BJ (cell line): ENCODE measurements around the gene EFNB2. TPM values are rescaled to one million over a fixed set of nuclear protein-coding genes. Genes with fewer than 3 reads are reported as not detected.

ENCODE experiments used
- CTCF ChIA-PET: fragments of 350-600 bp; formaldehyde crosslinking; extraction: SDS; loops from one replicate; lab custom pipeline; 2021; ENCODE audit warnings: antibody characterized with exemption, inconsistent platforms; lab: Yijun Ruan, JAX
- POLR2A ChIA-PET: fragments of 300-600 bp; sonication (Branson Sonifier 250); formaldehyde crosslinking; extraction: SDS; loops from one replicate; lab custom pipeline; 2021; ENCODE audit warnings: antibody characterized with exemption; lab: Charles Lee
- DNase-seq: peaks from one replicate; pipeline ENCODE4 v3.0.0-alpha.2; 2011; ENCODE audit warnings: low read depth
- H3K27me3 ChIP-seq: 2 replicates; pipeline ENCODE4 v1.6.0; 2011; ENCODE audit warnings: low read length; ENCODE audit not compliant: control insufficient read depth, insufficient read depth
- H3K36me3 ChIP-seq: 2 replicates; pipeline ENCODE4 v1.5.1; 2011; ENCODE audit warnings: low read length; ENCODE audit not compliant: control insufficient read depth, insufficient read depth
- H3K4me3 ChIP-seq: 2 replicates; pipeline ENCODE4 v1.5.1; 2011; ENCODE audit warnings: low read depth, mild to moderate bottlenecking, control low read depth, low read length
- polyA plus RNA-seq: library from polyadenylated mRNA; depleted of rRNA; stranded (reverse); fragments of >200 nt; gene quantifications from 2 replicates; pipeline ENCODE4 v1.2.3, GENCODE V29; 2011
- TF ChIP-seq, protein P1 (sequence below): IDR thresholded peaks from 2 replicates; pipeline ENCODE4 v1.5.1; 2011; ENCODE audit warnings: low read depth, mild to moderate bottlenecking, control low read depth, inconsistent platforms, low read length, moderate library complexity; ENCODE audit not compliant: insufficient read depth

The EFNB2 gene
- polyA plus RNA-seq, 1 experiment, result 19.4 TPM

DNA sequence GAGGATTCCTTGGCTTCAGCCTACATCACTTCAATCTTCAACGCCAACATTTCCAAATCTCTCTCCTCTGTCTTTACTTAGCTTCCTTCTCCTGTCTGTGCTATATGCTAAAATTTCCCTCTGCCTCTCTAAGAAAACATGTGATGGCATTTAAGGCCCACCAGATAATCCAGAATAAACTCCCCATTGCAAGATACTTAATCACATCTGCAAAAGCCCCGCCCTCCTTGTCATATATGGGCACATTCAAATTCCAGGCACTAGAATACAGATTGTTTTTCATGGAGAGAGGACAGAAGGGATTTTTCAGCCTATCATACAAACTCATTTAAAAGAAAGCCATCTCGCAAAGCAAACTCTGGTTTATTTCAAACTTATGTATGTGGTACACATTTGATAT lies 16.3 kb upstream of the EFNB2 start:
- no peaks in the 10 kb centered on the region for H3K27me3 ChIP-seq
- ChIA-PET POLR2A (no interaction called here), CTCF (no interaction called here)
- peaks cover 3% of the 10 kb centered on the region for H3K36me3 ChIP-seq
- no peak for DNase-seq
- TF ChIP-seq, protein P1, sequence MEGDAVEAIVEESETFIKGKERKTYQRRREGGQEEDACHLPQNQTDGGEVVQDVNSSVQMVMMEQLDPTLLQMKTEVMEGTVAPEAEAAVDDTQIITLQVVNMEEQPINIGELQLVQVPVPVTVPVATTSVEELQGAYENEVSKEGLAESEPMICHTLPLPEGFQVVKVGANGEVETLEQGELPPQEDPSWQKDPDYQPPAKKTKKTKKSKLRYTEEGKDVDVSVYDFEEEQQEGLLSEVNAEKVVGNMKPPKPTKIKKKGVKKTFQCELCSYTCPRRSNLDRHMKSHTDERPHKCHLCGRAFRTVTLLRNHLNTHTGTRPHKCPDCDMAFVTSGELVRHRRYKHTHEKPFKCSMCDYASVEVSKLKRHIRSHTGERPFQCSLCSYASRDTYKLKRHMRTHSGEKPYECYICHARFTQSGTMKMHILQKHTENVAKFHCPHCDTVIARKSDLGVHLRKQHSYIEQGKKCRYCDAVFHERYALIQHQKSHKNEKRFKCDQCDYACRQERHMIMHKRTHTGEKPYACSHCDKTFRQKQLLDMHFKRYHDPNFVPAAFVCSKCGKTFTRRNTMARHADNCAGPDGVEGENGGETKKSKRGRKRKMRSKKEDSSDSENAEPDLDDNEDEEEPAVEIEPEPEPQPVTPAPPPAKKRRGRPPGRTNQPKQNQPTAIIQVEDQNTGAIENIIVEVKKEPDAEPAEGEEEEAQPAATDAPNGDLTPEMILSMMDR, result no peak
- no peak overlapping the region for H3K4me3 ChIP-seq

DNA sequence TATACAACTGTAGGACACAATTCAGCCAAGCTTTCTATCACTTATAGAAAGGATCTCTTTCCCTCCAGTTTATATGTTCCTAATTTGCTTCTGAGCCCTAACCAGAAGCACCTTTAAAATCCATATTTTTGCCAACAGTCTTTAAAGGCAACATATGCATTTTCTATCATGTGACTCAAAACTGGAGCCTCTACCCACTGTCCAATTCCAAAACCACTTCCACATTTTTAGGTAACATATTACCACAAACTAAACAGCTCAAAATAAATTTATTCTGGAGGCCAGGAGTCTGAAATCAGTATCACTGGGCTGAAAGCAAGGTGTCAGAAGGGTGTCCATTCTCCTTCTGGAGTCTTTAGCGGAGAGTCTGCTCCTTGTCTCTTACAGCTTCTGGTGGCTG lies 15.9 kb upstream of the EFNB2 start:
- Histone ChIP-seq H3K4me3 (no peak overlapping the region), H3K27me3 (no peaks in the 10 kb centered on the region), H3K36me3 (peaks cover 3% of the 10 kb centered on the region)
- TF ChIP-seq, protein P1, result no peak
- no peak for DNase-seq
- ChIA-PET POLR2A (no interaction called here), CTCF (interaction anchor here (1.5 kb wide), 1 partner anchor 15 kb away, joined by 6 read pairs; the partner anchor contains the start of gene EFNB2)

GRCh38 chr13:106550570-106551135 lies 15.2 kb upstream of the EFNB2 start:
- DNase-seq, result no peak
- CTCF ChIA-PET, result interaction anchor here (1.5 kb wide), 1 partner anchor 15 kb away, joined by 6 read pairs; the partner anchor contains the start of gene EFNB2
- H3K36me3 ChIP-seq, result peaks cover 3% of the 10 kb centered on the region
- H3K4me3 ChIP-seq, result no peak overlapping the region
- POLR2A ChIA-PET, result no interaction called here
- TF ChIP-seq, protein P1, result no peak
- no peaks in the 10 kb centered on the region for H3K27me3 ChIP-seq

DNA sequence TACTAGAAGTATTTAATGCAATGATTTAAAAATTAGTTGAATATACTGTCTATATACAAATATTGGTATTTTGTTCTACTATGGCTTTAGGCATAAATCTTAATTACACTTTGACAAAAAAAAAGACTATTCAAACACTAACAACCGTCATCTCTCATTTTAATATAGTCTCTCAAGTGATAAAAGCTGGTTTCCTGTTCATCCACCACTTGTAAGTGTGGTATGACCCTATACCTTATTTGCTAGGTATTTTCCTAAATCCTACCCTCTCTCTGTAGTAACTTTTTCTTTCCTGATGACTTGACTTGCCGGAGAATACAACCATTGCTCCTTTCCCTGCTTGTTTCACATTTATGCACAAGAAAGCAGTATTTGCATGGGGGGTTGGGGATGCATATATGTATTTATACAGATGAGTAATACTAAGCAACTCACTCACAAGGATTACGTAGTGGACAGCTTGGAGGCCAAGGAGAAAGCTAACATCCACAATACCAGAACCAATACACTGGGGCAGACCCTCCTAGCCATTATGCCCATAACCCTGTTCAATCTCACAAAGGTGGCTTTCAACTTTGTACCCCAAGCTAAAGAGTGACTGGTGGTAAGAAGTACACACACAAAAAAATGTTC lies 12.7 kb upstream of the EFNB2 start:
- CTCF ChIA-PET, result interaction anchor here (0.7 to 0.9 kb wide), 2 partner anchors 12 to 23 kb away, joined by 3 to 5 read pairs; no protein-coding TSS in a partner anchor
- no peak for DNase-seq
- Histone ChIP-seq H3K4me3 (no peak overlapping the region), H3K27me3 (no peaks in the 10 kb centered on the region), H3K36me3 (no peaks in the 10 kb centered on the region; the same call in 1 of the 2 replicates)
- POLR2A ChIA-PET, result no interaction called here
- TF ChIP-seq, protein P1, result no peak

- no peak for DNase-seq
- POLR2A ChIA-PET, result interaction anchor here (0.6 kb wide), 1 partner anchor 585 kb away, joined by 4 read pairs; no protein-coding TSS in a partner anchor
- TF ChIP-seq, protein P1, result no peak
- CTCF ChIA-PET, result interaction anchor here (1.2 kb wide), 1 partner anchor 82 kb away, joined by 3 read pairs; no protein-coding TSS in a partner anchor
- H3K4me3 ChIP-seq, result no peak overlapping the region
- no peaks in the 10 kb centered on the region for H3K27me3 ChIP-seq
- no peaks in the 10 kb centered on the region for H3K36me3 ChIP-seq
Observed at GRCh38 chr13:106541826-106542225, 6.4 kb upstream of the EFNB2 start.
